GM18907 (cell line): ENCODE results near the gene ADAMTSL3.

Source experiments
- ATAC-seq: cut with Tn5 transposase; IDR thresholded peaks from one replicate; pipeline ENCODE4 v1.9.1; 2021; ENCODE audit warnings: mild to moderate bottlenecking, moderate library complexity; ENCODE audit not compliant: unreplicated experiment

Gene ADAMTSL3

GRCh38 chr15:83855956-83856355 lies 202.0 kb downstream of the ADAMTSL3 start:
- no peak for ATAC-seq

DNA sequence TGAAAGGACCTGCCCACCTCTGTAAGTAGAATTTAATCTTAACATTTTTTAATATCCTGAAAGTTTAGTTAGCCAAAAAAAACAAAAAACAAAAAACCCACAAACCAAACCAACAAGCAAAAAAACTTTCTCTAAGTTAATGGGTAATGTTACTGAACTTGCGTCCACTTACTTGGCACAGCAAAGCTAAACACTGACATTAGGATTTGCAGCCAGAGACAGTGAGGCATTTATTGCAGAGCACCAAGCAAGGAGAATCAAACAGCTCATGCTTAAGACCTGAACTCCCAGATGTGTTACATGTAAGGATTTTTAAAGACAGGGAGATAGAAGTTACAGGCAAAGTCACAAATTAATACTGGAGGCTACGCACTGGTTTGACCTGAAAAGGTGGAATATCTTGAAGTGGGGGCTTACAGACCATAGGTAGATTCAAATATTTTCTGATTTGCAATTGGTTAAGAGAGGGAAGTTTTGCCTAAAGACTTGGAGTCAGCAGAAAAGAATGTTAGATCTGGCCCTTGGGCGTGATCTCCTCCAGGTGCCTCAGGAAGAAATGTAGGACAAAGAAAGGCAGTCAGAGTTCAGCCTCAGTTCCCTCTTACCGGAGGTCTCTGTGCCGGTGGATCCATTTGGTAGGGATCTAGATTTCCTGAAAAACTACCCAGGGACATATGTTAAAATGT lies 205.0 kb downstream of the ADAMTSL3 start:
- no peak for ATAC-seq

DNA sequence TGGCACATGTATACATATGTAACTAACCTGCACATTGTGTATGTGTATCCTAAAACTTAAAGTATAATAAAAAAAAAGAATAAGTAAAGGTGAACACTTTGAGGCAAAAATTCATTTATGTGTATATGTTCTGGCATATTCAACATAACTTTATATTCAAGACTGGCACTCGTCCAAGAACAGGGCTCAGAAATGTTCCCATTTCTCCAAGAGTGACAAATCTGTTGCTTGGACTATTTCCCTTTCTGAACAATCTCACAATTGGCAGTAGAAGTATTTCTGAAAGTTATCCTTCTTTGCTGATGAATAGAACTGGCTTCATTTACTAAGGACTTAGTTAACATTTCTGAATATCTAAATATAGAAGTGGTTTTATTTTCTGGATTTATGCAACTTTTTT lies 212.8 kb downstream of the ADAMTSL3 start:
- no peak for ATAC-seq

DNA sequence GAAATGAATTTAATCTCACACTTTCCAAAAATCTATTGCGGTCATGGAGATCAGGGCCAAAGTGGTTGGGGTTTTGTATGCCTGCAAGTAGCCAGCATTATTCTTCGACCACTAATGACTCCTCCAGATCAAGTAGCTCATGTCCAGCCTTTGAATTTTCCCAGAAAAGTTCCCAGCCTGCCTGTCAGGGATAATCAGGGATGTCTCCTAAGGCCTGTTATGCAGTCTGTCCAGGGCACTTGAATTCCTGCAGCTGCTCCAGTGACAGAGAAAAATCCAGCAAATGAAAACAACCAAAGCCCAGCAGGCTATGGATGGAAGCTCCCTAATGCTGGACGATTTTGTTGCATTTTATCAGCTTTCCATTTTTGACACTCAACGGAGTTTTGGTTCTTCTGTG lies 215.4 kb downstream of the ADAMTSL3 start:
- ATAC-seq = no peak

DNA sequence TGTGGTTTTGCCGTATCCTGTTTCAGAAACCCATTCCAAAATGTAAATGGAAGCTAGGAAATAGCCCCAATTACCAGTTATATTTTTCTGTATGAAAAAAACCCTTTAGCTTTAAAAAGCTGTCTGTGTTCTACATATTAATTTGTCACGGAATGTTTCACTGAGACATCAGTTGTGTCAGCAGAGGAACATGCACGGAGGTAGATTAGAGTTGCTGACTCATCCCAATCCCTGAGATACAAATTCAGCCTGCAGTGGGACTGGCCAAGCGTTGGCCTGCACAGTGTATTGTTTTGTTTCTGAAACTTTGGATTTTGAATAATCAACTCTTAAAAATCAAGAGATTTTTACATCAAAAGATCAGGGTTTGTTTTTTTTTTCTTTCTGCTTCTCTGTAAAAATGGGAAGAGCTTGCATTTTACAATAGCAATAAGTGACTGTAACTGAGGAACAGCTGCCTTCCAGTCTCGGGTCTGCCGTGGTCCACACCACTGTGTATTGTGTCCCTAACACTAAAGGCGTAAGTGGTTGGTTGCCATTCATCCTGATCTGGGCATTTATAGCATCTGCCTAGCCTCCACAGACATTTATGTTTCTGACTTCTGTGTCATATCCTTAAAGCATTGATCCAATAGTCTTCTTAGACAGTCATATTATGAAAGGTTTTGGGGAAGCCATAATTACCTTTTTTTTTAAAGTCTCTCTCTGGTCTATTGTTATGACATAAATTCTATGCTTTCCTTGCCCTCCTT lies 218.1 kb downstream of the ADAMTSL3 start:
- no peak for ATAC-seq

- ATAC-seq = no peak
These were observed 220.0 kb downstream of the ADAMTSL3 start for GRCh38 chr15:83873966-83874365.

DNA sequence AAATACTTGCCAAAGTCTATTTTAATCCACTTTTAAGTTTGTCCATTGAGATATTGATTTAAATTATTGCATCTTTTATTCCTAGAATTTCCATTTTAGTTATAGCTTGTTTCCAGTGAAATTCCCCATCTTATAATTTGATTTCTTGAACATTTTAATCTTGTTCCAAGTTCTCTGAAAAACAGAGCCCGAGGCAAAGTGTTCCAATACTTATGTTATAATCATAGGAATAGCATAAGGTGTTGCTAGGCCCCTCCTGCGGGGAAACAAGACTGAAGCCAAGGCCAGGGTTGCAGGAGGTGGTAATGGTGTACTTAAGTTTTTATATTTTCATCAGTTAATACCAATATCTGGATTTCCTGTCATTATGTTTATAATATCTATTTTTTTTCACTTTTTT lies 226.6 kb downstream of the ADAMTSL3 start:
- no peak for ATAC-seq

GRCh38 chr15:83881156-83881555 lies 227.2 kb downstream of the ADAMTSL3 start:
- ATAC-seq = no peak

DNA sequence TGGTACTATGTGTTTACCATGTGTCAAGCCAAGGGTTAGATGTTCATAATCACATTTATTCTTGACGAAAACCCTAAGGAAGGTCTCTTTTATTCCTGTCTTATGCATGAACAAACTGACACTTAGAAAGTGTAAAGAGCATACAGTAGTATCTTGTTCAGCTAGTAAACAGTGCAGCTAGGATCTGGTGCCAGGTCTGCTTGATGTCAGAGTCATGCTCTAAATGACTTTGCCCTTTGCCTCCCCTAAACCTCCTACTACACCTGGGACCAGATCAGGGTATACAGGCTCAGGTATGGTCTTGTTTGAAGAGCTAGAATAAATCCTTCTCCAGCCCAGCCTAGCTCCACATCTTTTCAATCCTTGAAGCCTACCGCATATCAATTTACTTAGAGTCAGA lies 232.4 kb downstream of the ADAMTSL3 start:
- no peak for ATAC-seq

- ATAC-seq = no peak
These were observed 233.5 kb downstream of the ADAMTSL3 start for GRCh38 chr15:83887404-83887803.

DNA sequence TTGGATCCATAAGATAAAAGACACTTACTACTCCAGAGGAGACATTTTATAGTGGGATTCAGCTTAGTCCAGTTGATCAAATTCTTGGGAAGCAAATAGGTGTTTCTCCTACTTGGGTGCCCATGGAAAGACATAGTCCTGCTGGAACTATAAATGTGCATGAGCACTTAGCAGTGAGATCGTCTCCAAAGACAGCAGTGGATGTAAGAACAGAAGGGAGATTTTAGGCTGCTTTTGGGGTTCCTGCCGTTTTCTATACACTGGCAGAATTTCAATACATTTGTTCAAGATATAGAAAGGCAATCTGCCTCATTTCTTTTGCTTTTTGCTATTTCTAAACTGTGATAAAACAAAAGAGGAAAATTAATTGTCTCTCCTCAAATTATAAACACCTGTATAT lies 234.0 kb downstream of the ADAMTSL3 start:
- no peak for ATAC-seq

DNA sequence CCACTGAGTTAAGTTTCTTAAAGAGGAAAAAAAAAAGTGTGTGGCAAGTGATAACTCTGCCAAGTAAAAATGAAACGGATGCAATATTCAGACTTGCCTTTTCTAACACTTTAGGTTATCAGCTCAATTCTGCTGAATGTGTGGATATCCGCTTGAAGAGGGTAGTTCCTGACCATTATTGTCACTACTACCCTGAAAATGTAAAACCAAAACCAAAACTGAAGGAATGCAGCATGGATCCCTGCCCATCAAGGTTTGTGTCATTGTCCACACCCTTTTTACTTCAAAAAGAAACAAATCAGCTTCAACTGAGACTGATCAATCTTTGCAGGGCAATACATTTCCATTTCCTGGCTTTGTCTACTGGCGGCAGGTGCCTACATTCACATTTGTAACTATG lies 236.1 kb downstream of the ADAMTSL3 start:
- no peak for ATAC-seq

GRCh38 chr15:83890587-83890986 lies 236.7 kb downstream of the ADAMTSL3 start:
- ATAC-seq = no peak

DNA sequence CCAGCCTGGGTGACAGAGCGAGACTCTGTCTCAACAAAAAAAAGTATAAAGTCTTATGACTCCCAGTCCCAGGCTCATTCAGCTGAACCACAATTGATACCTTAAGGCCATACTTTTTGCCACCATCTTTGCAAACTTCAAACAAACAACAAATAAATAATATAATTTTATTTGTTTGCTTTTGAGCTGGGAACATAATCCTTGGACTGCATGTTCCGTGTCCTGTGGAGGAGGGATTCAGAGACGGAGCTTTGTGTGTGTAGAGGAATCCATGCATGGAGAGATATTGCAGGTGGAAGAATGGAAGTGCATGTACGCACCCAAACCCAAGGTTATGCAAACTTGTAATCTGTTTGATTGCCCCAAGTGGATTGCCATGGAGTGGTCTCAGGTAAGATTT lies 238.6 kb downstream of the ADAMTSL3 start:
- ATAC-seq = no peak

DNA sequence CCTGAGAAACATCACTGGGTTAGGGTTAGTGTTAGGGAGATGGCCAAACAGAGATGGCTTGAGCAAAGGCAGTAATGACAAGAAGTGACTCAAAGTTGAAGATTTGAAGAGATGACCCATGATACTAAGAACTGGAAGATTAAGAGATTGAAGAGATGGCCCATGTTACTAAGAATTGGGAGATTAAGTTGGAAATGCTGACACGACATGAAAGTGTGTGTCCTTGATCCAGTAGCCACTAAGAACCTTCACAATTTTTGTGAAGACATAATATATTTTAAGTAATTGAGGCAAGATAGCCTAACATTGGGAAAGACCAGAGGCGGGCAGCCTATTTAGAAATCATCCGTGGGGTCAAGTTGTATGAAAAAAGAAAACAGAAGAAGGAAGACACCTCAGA lies 239.4 kb downstream of the ADAMTSL3 start:
- ATAC-seq = no peak

- ATAC-seq = no peak
These were observed 243.1 kb downstream of the ADAMTSL3 start for GRCh38 chr15:83897037-83897436.

- ATAC-seq = no peak
These were observed 244.4 kb downstream of the ADAMTSL3 start for GRCh38 chr15:83898361-83898760.

GRCh38 chr15:83899670-83900069 lies 245.7 kb downstream of the ADAMTSL3 start:
- no peak for ATAC-seq

DNA sequence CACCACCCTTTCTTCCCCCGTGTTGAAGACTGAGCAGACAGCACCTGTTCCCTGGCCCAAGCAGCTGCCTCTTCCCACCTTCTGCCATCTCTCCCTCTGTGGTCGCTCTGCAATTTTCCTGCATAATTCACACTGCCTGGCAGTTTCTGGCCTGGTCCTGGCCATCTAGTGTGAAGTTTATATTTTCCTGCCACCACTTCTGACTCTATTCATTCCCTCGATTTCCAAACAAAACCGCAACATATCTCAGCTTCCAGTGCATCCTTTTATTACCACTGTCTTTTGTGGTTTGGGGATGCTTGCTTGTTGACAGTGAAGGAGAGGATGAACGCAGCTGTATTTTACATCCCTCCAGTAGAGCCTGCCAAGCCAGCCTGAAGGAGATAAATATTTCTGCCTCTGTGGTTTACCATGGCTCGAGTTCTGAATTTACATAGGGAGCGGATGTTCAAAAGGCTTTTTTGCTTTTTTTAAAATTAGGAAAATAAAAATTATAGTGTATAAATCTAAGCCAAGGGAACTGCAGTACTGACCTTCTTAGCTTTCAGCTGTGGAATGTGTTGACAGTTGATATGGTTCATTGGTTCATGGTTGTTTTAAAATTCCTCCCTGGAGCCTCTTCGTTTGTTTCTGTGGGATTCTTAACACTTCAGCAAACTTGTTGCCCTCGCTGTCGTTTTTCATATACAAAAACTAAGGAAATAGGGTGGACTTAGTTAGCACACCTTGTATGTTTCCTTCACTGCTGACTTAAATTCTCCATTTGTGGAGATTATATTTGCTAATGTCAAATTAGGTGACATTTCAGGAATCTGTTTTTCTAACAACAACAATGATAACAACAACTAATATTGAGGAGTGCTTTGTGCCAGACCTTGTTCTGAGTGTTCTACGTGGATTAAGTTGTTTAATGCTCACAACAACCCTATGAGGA lies 250.5 kb downstream of the ADAMTSL3 start:
- ATAC-seq = no peak

DNA sequence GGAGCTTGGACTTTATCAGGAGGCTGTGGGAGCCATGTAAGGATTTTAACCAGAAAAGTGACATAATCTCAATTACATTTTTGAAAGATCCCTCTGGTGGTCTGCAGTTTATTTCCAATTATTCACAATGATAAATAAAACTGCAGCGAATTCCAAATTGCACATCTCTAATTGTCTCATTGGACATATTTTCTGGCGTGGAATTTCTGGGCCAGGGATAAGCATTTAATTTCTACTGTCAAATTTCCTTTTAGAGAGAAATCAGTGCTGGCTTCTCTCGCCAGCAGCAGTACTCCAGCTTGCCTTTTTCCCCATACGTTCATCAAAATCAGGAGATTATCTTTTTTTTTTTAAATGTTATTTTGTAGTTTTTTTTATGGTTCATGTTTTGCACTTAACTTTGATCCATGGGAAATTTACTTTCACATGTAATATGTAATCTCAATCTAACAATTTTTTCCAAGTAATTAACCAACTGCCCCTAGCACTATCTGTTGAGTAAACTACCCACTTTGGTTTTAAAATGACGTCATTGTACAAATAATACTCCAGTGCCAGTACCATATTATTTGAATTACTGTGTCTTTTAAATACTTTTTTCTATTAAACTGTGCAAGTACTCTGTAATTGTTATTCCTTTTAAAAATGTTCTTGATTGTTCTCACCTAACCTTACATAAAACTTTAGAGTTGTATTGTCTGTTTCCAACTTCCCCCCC lies 251.8 kb downstream of the ADAMTSL3 start:
- ATAC-seq = no peak

DNA sequence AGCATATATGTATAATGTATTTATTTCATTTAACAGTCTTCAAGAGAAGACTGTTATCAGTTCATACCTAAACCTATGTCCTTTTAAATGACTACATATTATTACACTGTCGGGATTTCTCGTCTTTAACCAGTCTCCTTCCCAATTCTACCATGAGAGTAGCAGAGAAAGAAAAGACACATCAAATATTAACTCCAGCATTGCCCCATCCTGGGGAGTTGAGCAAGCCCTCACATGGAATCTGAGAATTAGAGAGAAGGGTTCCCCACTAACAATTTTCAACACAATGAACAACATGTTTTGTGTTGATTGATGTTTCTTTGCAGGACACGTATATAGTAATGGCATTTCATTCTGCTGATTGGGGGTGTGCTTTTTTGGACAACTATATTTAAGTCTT lies 257.4 kb downstream of the ADAMTSL3 start:
- no peak for ATAC-seq
